Caco-2 (cell line): Measurements from ENCODE around the gene SLIT3. TPM values are rescaled to one million over a fixed set of nuclear protein-coding genes. Genes with fewer than 3 reads are reported as not detected.

Experiments used
- BruUV-seq: library from RNA; stranded (reverse); fragments of 400-500 nt; replicated peaks from 2 replicates; lab custom pipeline; 2021; lab: Mats Ljungman, UMichigan
- CTCF ChIA-PET: fragments of 300-600 bp; sonication (Branson Sonifier 250); formaldehyde crosslinking; loops from one replicate; lab custom pipeline; 2022; ENCODE audit warnings: antibody characterized with exemption; lab: Charles Lee
- POLR2A ChIA-PET: fragments of 300-600 bp; sonication (Branson Sonifier 250); formaldehyde crosslinking; loops from one replicate; lab custom pipeline; 2022; ENCODE audit warnings: antibody characterized with exemption; lab: Charles Lee
- DNase-seq, 2 experiments: peaks; one replicate each; pipeline versions ENCODE4 v3.0.0 to v3.0.0-alpha.2; 2020 to 2022
- H3K27me3 ChIP-seq: replicated peaks from 2 replicates; pipeline ENCODE4 v1.6.0; 2011; ENCODE audit warnings: low read length; ENCODE audit not compliant: control insufficient read depth, insufficient read depth
- H3K36me3 ChIP-seq: 2 replicates; pipeline ENCODE4 v1.5.1; 2011; ENCODE audit warnings: low read length; ENCODE audit not compliant: control insufficient read depth, insufficient read depth
- H3K4me1 ChIP-seq: fragments of 250-450 bp; sonication (Bioruptor Pico); 2 replicates; pipeline ENCODE4 v1.5.1; 2020; ENCODE audit warnings: mild to moderate bottlenecking
- H3K4me3 ChIP-seq: 2 replicates; pipeline ENCODE4 v1.5.1; 2011; ENCODE audit warnings: low read depth, mild to moderate bottlenecking, control low read depth, low read length
- H3K9me3 ChIP-seq: fragments of 250-450 bp; sonication (Bioruptor Pico); 2 replicates; pipeline ENCODE4 v1.5.1; 2020; ENCODE audit warnings: mild to moderate bottlenecking, moderate library complexity
- H3K27ac Mint-ChIP-seq: one replicate; pipeline ENCODE4 v1.8.0; 2022; ENCODE audit warnings: mixed read lengths; ENCODE audit not compliant: unreplicated experiment
- H3K27me3 Mint-ChIP-seq: one replicate; pipeline ENCODE4 v1.8.0; 2022; ENCODE audit warnings: mixed read lengths; ENCODE audit not compliant: insufficient read depth, unreplicated experiment
- H3K36me3 Mint-ChIP-seq: one replicate; pipeline ENCODE4 v1.8.0; 2022; ENCODE audit warnings: mild to moderate bottlenecking, mixed read lengths; ENCODE audit not compliant: insufficient read depth, unreplicated experiment
- H3K4me1 Mint-ChIP-seq: one replicate; pipeline ENCODE4 v1.8.0; 2022; ENCODE audit warnings: low read depth, mixed read lengths; ENCODE audit not compliant: unreplicated experiment
- H3K4me3 Mint-ChIP-seq: one replicate; pipeline ENCODE4 v1.8.0; 2022; ENCODE audit warnings: mild to moderate bottlenecking, moderate library complexity, mixed read lengths; ENCODE audit not compliant: unreplicated experiment
- H3K9me3 Mint-ChIP-seq: one replicate; pipeline ENCODE4 v1.8.0; 2022; ENCODE audit warnings: mixed read lengths; ENCODE audit not compliant: unreplicated experiment
- intact Hi-C: fragments of 100-400 bp; cut with micrococcal nuclease; formaldehyde crosslinking; loops from one replicate; pipeline ENCODE4 v1.10.0; 2022; ENCODE audit not compliant: unreplicated experiment
- total RNA-seq: library from RNA; stranded (reverse); gene quantifications from 2 replicates; pipeline ENCODE4 v1.2.3, GENCODE V29; 2022
- TF ChIP-seq, protein P1 (sequence below), 2 experiments: fragments of 200-600 bp in 1 of 2; IDR thresholded peaks; 1 replicate in 1 of 2; 2 replicates in 1 of 2; pipeline versions ENCODE4 v1.5.1 to v1.8.0; 2011 to 2022; ENCODE audit warnings: antibody characterized with exemption in 1 of 2, control low read depth in 1 of 2, inconsistent platforms in 1 of 2, low read depth in 1 of 2, low read length in 1 of 2, mild to moderate bottlenecking in 1 of 2, moderate library complexity in 1 of 2; ENCODE audit not compliant: insufficient read depth in 1 of 2, severe bottlenecking in 1 of 2, unreplicated experiment in 1 of 2

Gene SLIT3
- total RNA-seq, 1 experiment from 2014 or later: 2.1 TPM

DNA sequence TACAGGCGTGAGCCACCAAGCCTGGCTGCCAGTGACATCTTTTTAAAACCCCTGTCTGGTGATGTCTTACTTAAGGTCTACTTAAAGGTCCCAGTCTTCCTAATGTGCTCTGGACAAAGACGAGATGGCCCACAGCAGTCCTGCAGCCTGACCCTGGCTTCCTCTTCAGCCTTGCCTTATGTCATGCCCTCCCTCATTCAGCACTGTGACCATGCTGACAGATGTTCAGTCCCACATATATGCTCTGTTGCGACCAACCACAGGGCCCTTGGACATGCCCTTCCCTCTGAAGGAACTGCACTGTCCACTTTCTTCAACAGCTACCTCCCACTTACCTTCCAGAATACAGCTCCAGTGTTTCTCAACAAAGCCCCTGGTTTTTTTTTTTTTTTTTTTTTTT, 548.9 kb downstream of the SLIT3 start:
- H3K4me3 ChIP-seq: no peak overlapping the region
- CTCF ChIA-PET: no interaction called here
- H3K36me3 Mint-ChIP-seq: peaks cover under 1% of the 10 kb centered on the region
- no peak overlapping the region for H3K27ac Mint-ChIP-seq
- DNase-seq: no peak
- POLR2A ChIA-PET: no interaction called here
- H3K4me3 Mint-ChIP-seq: no peak overlapping the region
- H3K4me1 Mint-ChIP-seq: no peaks in the 10 kb centered on the region
- H3K36me3 ChIP-seq: no peaks in the 10 kb centered on the region
- H3K4me1 ChIP-seq: no peaks in the 10 kb centered on the region
- no peaks in the 10 kb centered on the region for H3K27me3 ChIP-seq
- H3K9me3 ChIP-seq: no peaks in the 10 kb centered on the region
- TF ChIP-seq, protein P1, sequence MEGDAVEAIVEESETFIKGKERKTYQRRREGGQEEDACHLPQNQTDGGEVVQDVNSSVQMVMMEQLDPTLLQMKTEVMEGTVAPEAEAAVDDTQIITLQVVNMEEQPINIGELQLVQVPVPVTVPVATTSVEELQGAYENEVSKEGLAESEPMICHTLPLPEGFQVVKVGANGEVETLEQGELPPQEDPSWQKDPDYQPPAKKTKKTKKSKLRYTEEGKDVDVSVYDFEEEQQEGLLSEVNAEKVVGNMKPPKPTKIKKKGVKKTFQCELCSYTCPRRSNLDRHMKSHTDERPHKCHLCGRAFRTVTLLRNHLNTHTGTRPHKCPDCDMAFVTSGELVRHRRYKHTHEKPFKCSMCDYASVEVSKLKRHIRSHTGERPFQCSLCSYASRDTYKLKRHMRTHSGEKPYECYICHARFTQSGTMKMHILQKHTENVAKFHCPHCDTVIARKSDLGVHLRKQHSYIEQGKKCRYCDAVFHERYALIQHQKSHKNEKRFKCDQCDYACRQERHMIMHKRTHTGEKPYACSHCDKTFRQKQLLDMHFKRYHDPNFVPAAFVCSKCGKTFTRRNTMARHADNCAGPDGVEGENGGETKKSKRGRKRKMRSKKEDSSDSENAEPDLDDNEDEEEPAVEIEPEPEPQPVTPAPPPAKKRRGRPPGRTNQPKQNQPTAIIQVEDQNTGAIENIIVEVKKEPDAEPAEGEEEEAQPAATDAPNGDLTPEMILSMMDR (IDR thresholded peaks at IDR 0.05; ENCODE audit: insufficient read depth in 1 of 2, low read depth in 1 of 2, low read length in 1 of 2, severe bottlenecking in 1 of 2, unreplicated experiment in 1 of 2): no peak
- no TSS peak for BruUV-seq
- intact Hi-C loops: no loop called here
- H3K27me3 Mint-ChIP-seq: no peaks in the 10 kb centered on the region
- no peaks in the 10 kb centered on the region for H3K9me3 Mint-ChIP-seq

DNA sequence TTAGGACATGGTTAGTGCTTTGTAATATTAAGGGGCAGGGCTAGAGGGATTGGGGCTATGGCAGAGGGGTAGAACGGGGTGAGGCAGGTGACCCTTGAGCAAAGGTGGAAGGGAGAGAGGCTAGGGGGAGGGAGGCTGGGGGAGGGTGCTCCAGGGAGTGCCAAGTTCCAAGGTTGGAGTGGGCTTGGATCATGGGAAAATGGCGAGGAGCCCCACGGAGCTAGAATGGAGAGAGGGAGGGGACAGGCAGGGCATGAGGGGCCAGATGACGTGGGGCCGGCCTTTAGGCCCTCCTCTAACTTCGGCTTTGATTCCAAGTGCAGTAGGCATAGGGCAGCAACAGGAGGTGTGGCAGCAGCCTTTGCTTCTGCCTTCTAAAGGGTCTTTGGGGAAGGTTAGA, 550.0 kb downstream of the SLIT3 start:
- H3K36me3 ChIP-seq: no peaks in the 10 kb centered on the region
- Mint-ChIP-seq H3K4me1 (no peaks in the 10 kb centered on the region), H3K27me3 (no peaks in the 10 kb centered on the region), H3K36me3 (peaks cover 4% of the 10 kb centered on the region), H3K27ac (no peak overlapping the region), H3K9me3 (no peaks in the 10 kb centered on the region), H3K4me3 (no peak overlapping the region)
- H3K4me1 ChIP-seq: no peaks in the 10 kb centered on the region
- H3K9me3 ChIP-seq: no peaks in the 10 kb centered on the region
- no peaks in the 10 kb centered on the region for H3K27me3 ChIP-seq
- no TSS peak for BruUV-seq
- intact Hi-C loops: no loop called here
- ChIA-PET POLR2A (no interaction called here), CTCF (no interaction called here)
- no peak for DNase-seq
- TF ChIP-seq, protein P1 (IDR thresholded peaks at IDR 0.05; ENCODE audit: insufficient read depth in 1 of 2, low read depth in 1 of 2, low read length in 1 of 2, severe bottlenecking in 1 of 2, unreplicated experiment in 1 of 2): no peak
- H3K4me3 ChIP-seq: no peak overlapping the region

GRCh38 chr5:168749391-168750100, 551.4 kb downstream of the SLIT3 start:
- POLR2A ChIA-PET: no interaction called here
- H3K4me1 ChIP-seq: no peaks in the 10 kb centered on the region
- no TSS peak for BruUV-seq
- TF ChIP-seq, protein P1 (IDR thresholded peaks at IDR 0.05; ENCODE audit: insufficient read depth in 1 of 2, low read depth in 1 of 2, low read length in 1 of 2, severe bottlenecking in 1 of 2, unreplicated experiment in 1 of 2): no peak
- Mint-ChIP-seq H3K9me3 (no peaks in the 10 kb centered on the region), H3K4me1 (no peaks in the 10 kb centered on the region), H3K27me3 (no peaks in the 10 kb centered on the region), H3K36me3 (peaks cover 4% of the 10 kb centered on the region), H3K4me3 (no peak overlapping the region), H3K27ac (no peak overlapping the region)
- H3K9me3 ChIP-seq: no peaks in the 10 kb centered on the region
- no peak overlapping the region for H3K4me3 ChIP-seq
- CTCF ChIA-PET: interaction anchor here (0.5 kb wide), 1 partner anchor 799 kb away, joined by 3 read pairs; no protein-coding TSS in a partner anchor
- intact Hi-C loops: no loop called here
- H3K27me3 ChIP-seq: no peaks in the 10 kb centered on the region
- H3K36me3 ChIP-seq: no peaks in the 10 kb centered on the region
- no peak for DNase-seq
